ENCODE results near the gene RSRC2.
"Not testable (repeated sequence)": the region's sequence is repeated elsewhere in the genome, so short reads cannot be mapped to it uniquely, and the experiment has no call there.

The RSRC2 gene

GRCh38 chr12:122486805-122487426, 39.8 kb downstream of the RSRC2 start:
- FAIRE-seq: no peak
- DNase-seq (ENCODE audit: low spot score): no peak

GRCh38 chr12:122486360-122486759, 40.4 kb downstream of the RSRC2 start:
- FAIRE-seq: not testable (repeated sequence)
- peak; percentile 44 for DNase-seq (ENCODE audit: low spot score)

- FAIRE-seq; DNase-seq (ENCODE audit: low spot score): not testable (repeated sequence)
Measured at GRCh38 chr12:122484385-122484784, 42.4 kb downstream of the RSRC2 start.

GRCh38 chr12:122483969-122484368, 42.8 kb downstream of the RSRC2 start:
- DNase-seq (ENCODE audit: low spot score): no peak
- no peak for FAIRE-seq

GRCh38 chr12:122481861-122482260, 44.9 kb downstream of the RSRC2 start:
- FAIRE-seq (no peak), DNase-seq (ENCODE audit: low spot score) (no peak)

GRCh38 chr12:122480753-122481152, 46.0 kb downstream of the RSRC2 start:
- no peak for DNase-seq (ENCODE audit: low spot score)

GRCh38 chr12:122474324-122474716, 52.4 kb downstream of the RSRC2 start:
- DNase-seq (ENCODE audit: low spot score) (no peak), FAIRE-seq (no peak)

More at GRCh38 chr12:122480753-122481152, 46.0 kb downstream of the RSRC2 start:
- FAIRE-seq: no peak

- DNase-seq (ENCODE audit: low spot score): no peak
- FAIRE-seq: no peak
Measured at GRCh38 chr12:122473543-122474323, 53.0 kb downstream of the RSRC2 start.

- peak; percentile 81 for FAIRE-seq
- DNase-seq (ENCODE audit: low spot score): peak; percentile 53
Measured at GRCh38 chr12:122471324-122472226, 55.2 kb downstream of the RSRC2 start.

GRCh38 chr12:122470576-122470975, 56.2 kb downstream of the RSRC2 start:
- not testable (repeated sequence) for FAIRE-seq; DNase-seq (ENCODE audit: low spot score)

GRCh38 chr12:122469856-122470255, 56.9 kb downstream of the RSRC2 start:
- not testable (repeated sequence) for FAIRE-seq; DNase-seq (ENCODE audit: low spot score)

- FAIRE-seq: no peak
- DNase-seq (ENCODE audit: low spot score): no peak
Measured at GRCh38 chr12:122467983-122468382, 58.8 kb downstream of the RSRC2 start.

GRCh38 chr12:122464317-122465042, 62.3 kb downstream of the RSRC2 start:
- FAIRE-seq: peak; percentile 54
- DNase-seq (ENCODE audit: low spot score): peak; percentile 91

- no peak for DNase-seq (ENCODE audit: low spot score)
- no peak for FAIRE-seq
Measured at GRCh38 chr12:122460641-122461040, 66.1 kb downstream of the RSRC2 start.

GRCh38 chr12:122460061-122460460, 66.7 kb downstream of the RSRC2 start:
- DNase-seq (ENCODE audit: low spot score) (no peak), FAIRE-seq (no peak)

- peak; percentile 69 for DNase-seq (ENCODE audit: low spot score)
- peak; percentile 60 for FAIRE-seq
Measured at GRCh38 chr12:122459211-122459610, 67.5 kb downstream of the RSRC2 start.

GRCh38 chr12:122458105-122459035, 68.4 kb downstream of the RSRC2 start:
- FAIRE-seq: no peak

GRCh38 chr12:122457627-122458026, 69.1 kb downstream of the RSRC2 start:
- DNase-seq (ENCODE audit: low spot score): no peak
- FAIRE-seq: no peak

More at GRCh38 chr12:122458105-122459035, 68.4 kb downstream of the RSRC2 start:
- no peak for DNase-seq (ENCODE audit: low spot score)

- DNase-seq (ENCODE audit: low spot score): no peak
- no peak for FAIRE-seq
Measured at GRCh38 chr12:122454739-122455138, 72.0 kb downstream of the RSRC2 start.

GRCh38 chr12:122454250-122454721, 72.5 kb downstream of the RSRC2 start:
- FAIRE-seq (no peak), DNase-seq (ENCODE audit: low spot score) (no peak)

Measured in RCC 7860 (cell line).